DND-41 (cell line): ENCODE measurements around the gene MDK.

Experiments used
- ATAC-seq: fragments of 200-7000 bp; cut with Tn5 transposase; 3 replicates; pipeline ENCODE4 v1.9.1; 2021; ENCODE audit warnings: low read depth; ENCODE audit not compliant: insufficient read depth
- DNase-seq: peaks from one replicate; pipeline ENCODE4 v3.0.0-alpha.2; 2020
- H2AFZ ChIP-seq: 2 replicates; pipeline ENCODE4 v1.6.0; 2012; ENCODE audit warnings: low read depth, low read length
- H3K27ac ChIP-seq: 2 replicates; pipeline ENCODE4 v1.5.1; 2012; ENCODE audit warnings: low read length, inconsistent platforms
- H3K27me3 ChIP-seq: fragments of 200-600 bp; sonication (generic); 2 replicates; pipeline ENCODE4 v1.6.0; 2012; ENCODE audit warnings: low read length, mild to moderate bottlenecking, inconsistent platforms; ENCODE audit not compliant: insufficient read depth, poor library complexity
- H3K36me3 ChIP-seq: 2 replicates; pipeline ENCODE4 v1.5.1; 2012; ENCODE audit warnings: low read length, inconsistent platforms; ENCODE audit not compliant: insufficient read depth
- H3K4me1 ChIP-seq: 2 replicates; pipeline ENCODE4 v1.5.1; 2012; ENCODE audit warnings: mild to moderate bottlenecking, low read length; ENCODE audit not compliant: insufficient read depth
- H3K4me2 ChIP-seq: 2 replicates; pipeline ENCODE4 v1.6.0; 2012; ENCODE audit warnings: mild to moderate bottlenecking, moderate library complexity, low read length, inconsistent platforms; ENCODE audit not compliant: insufficient read depth
- H3K4me3 ChIP-seq, 2 experiments: fragments of 200-600 bp in 1 of 2; shearing (Covaris generic) in 1 of 2; 2 replicates each; pipeline ENCODE4 v1.5.1; 2012 to 2016; ENCODE audit warnings: inconsistent platforms in 2 of 2, low read length in 2 of 2, mild to moderate bottlenecking in 2 of 2, low read depth in 1 of 2, moderate library complexity in 1 of 2
- H3K79me2 ChIP-seq: 2 replicates; pipeline ENCODE4 v1.6.0; 2012; ENCODE audit warnings: low read length, inconsistent platforms; ENCODE audit not compliant: insufficient read depth
- H3K9ac ChIP-seq: 2 replicates; pipeline ENCODE4 v1.6.0; 2012; ENCODE audit warnings: low read depth, mild to moderate bottlenecking, inconsistent platforms, low read length, moderate library complexity
- H3K9me3 ChIP-seq: 2 replicates; pipeline ENCODE4 v1.5.1; 2012; ENCODE audit warnings: low read length, moderate library complexity, mild to moderate bottlenecking, inconsistent platforms; ENCODE audit not compliant: insufficient read depth, severe bottlenecking
- H4K20me1 ChIP-seq: 2 replicates; pipeline ENCODE4 v1.6.0; 2012; ENCODE audit warnings: low read length; ENCODE audit not compliant: insufficient read depth
- CTCF ChIP-seq: IDR thresholded peaks from 2 replicates; pipeline ENCODE4 v1.5.1; 2012; ENCODE audit warnings: borderline replicate concordance, low read length, moderate library complexity, mild to moderate bottlenecking; ENCODE audit not compliant: poor library complexity, severe bottlenecking; ENCODE audit errors: extremely low read depth
- EZH2 ChIP-seq: IDR thresholded peaks from 3 replicates; pipeline ENCODE4 v1.6.1; 2012; ENCODE audit warnings: borderline replicate concordance, low read depth, mild to moderate bottlenecking, moderate library complexity, low read length, inconsistent platforms; ENCODE audit not compliant: severe bottlenecking

The MDK gene

GRCh38 chr11:46391186-46391577 is 9.7 kb downstream of the MDK start:
- Histone ChIP-seq H3K27ac (no peak overlapping the region), H4K20me1 (peaks cover 28% of the 10 kb centered on the region), H3K4me3 (no peak overlapping the region), H3K9ac (no peak overlapping the region), H3K9me3 (no peaks in the 10 kb centered on the region), H3K27me3 (peaks cover 37% of the 10 kb centered on the region), H3K36me3 (peaks cover 5% of the 10 kb centered on the region), H3K79me2 (no peaks in the 10 kb centered on the region), H2AFZ (no peak overlapping the region), H3K4me2 (no peak overlapping the region), H3K4me1 (no peaks in the 10 kb centered on the region)
- DNase-seq (no peak), ATAC-seq (no peak)
- TF ChIP-seq CTCF, result no peak
- TF ChIP-seq EZH2, result no peak

- H3K9ac ChIP-seq, result no peak within 1 kb of the TSS
- H3K4me3 ChIP-seq, result no peak within 1 kb of the TSS
- H2AFZ ChIP-seq, result no peak within 1 kb of the TSS
- no peaks in the 10 kb centered on the region for H3K79me2 ChIP-seq
- peaks cover 34% of the 10 kb centered on the region for H4K20me1 ChIP-seq
- H3K4me2 ChIP-seq, result no peak within 1 kb of the TSS
- ATAC-seq (no peak), DNase-seq (no peak)
- H3K4me1 ChIP-seq, result no peaks in the 10 kb centered on the region
- H3K36me3 ChIP-seq, result peaks cover 11% of the 10 kb centered on the region
- H3K27ac ChIP-seq, result no peak within 1 kb of the TSS
- no peak for TF ChIP-seq CTCF
- no peak for TF ChIP-seq EZH2
- peaks cover 37% of the 10 kb centered on the region for H3K27me3 ChIP-seq
- H3K9me3 ChIP-seq, result no peaks in the 10 kb centered on the region
These were observed 10.3 kb downstream of the MDK start, which contains the start of gene CHRM4 for GRCh38 chr11:46391578-46392420. Gene CHRM4, minus strand, starts transcription at chr11:46391776. Its CDS starts 5,219 bp downstream, at chr11:46386557.

- TF ChIP-seq CTCF (no peak), EZH2 (no peak)
- ATAC-seq (peak; percentile 87), DNase-seq (peak; percentile 74)
- H3K79me2 ChIP-seq, result no peaks in the 10 kb centered on the region
- no peak overlapping the region for H3K4me3 ChIP-seq
- no peak overlapping the region for H2AFZ ChIP-seq
- H3K9me3 ChIP-seq, result no peaks in the 10 kb centered on the region
- peaks cover 20% of the 10 kb centered on the region for H3K36me3 ChIP-seq
- peaks cover 42% of the 10 kb centered on the region for H4K20me1 ChIP-seq
- no peak overlapping the region for H3K9ac ChIP-seq
- peaks cover 32% of the 10 kb centered on the region for H3K27me3 ChIP-seq
- no peak overlapping the region for H3K4me2 ChIP-seq
- H3K27ac ChIP-seq, result no peak overlapping the region
- no peaks in the 10 kb centered on the region for H3K4me1 ChIP-seq
These were observed 11.2 kb downstream of the MDK start for GRCh38 chr11:46392421-46393230.
